ENCODE measurements around the gene DPH2. TPM values are rescaled to one million over a fixed set of nuclear protein-coding genes. Genes with fewer than 3 reads are reported as not detected.

DPH2 gene
- total RNA-seq, 1 donor: 18.6 TPM

- H3K4me3 ChIP-seq (ENCODE audit: low read depth, low read length): no peak overlapping the region
- no peak for DNase-seq (ENCODE audit: low read depth)
- no peak for TF ChIP-seq CTCF (IDR thresholded peaks at IDR 0.05; ENCODE audit: insufficient read depth, low read depth, low read length)
Observed at GRCh38 chr1:43981636-43982035, 11.8 kb downstream of the DPH2 start.

GRCh38 chr1:43982241-43982640, 12.4 kb downstream of the DPH2 start:
- H3K4me3 ChIP-seq (ENCODE audit: low read depth, low read length): no peak overlapping the region
- TF ChIP-seq CTCF (IDR thresholded peaks at IDR 0.05; ENCODE audit: insufficient read depth, low read depth, low read length): no peak
- DNase-seq (ENCODE audit: low read depth): no peak

- no peak for DNase-seq (ENCODE audit: low read depth)
- TF ChIP-seq CTCF (IDR thresholded peaks at IDR 0.05; ENCODE audit: insufficient read depth, low read depth, low read length): no peak
- H3K4me3 ChIP-seq (ENCODE audit: low read depth, low read length): no peak overlapping the region
Observed at GRCh38 chr1:43982808-43983207, 13.0 kb downstream of the DPH2 start.

GRCh38 chr1:43983253-43983899, 13.6 kb downstream of the DPH2 start:
- no peak for TF ChIP-seq CTCF (IDR thresholded peaks at IDR 0.05; ENCODE audit: insufficient read depth, low read depth, low read length)
- DNase-seq (ENCODE audit: low read depth): no peak
- H3K4me3 ChIP-seq (ENCODE audit: low read depth, low read length): no peak overlapping the region

GRCh38 chr1:43984855-43985254, 15.0 kb downstream of the DPH2 start:
- no peak for DNase-seq (ENCODE audit: low read depth)
- TF ChIP-seq CTCF (IDR thresholded peaks at IDR 0.05; ENCODE audit: insufficient read depth, low read depth, low read length): no peak
- H3K4me3 ChIP-seq (ENCODE audit: low read depth, low read length): no peak overlapping the region

- H3K4me3 ChIP-seq (ENCODE audit: low read depth, low read length): no peak overlapping the region
- no peak for TF ChIP-seq CTCF (IDR thresholded peaks at IDR 0.05; ENCODE audit: insufficient read depth, low read depth, low read length)
- no peak for DNase-seq (ENCODE audit: low read depth)
Observed at GRCh38 chr1:43985984-43986595, 16.3 kb downstream of the DPH2 start.

GRCh38 chr1:43986712-43987111, 16.9 kb downstream of the DPH2 start:
- no peak overlapping the region for H3K4me3 ChIP-seq (ENCODE audit: low read depth, low read length)
- DNase-seq (ENCODE audit: low read depth): no peak
- peak; percentile 16 for TF ChIP-seq CTCF (IDR thresholded peaks at IDR 0.05; ENCODE audit: insufficient read depth, low read depth, low read length)

Data from fibroblast of villous mesenchyme (primary cell).